ENCODE measurements around the gene MPRIP. TPM values are rescaled to one million over a fixed set of nuclear protein-coding genes. Genes with fewer than 3 reads are reported as not detected.
A peak's percentile ranks its signal among the peaks of the same experiment; 100 is the strongest.

Gene MPRIP
- total RNA-seq, 2 donors from 2014 or later: 235 to 252 TPM

DNA sequence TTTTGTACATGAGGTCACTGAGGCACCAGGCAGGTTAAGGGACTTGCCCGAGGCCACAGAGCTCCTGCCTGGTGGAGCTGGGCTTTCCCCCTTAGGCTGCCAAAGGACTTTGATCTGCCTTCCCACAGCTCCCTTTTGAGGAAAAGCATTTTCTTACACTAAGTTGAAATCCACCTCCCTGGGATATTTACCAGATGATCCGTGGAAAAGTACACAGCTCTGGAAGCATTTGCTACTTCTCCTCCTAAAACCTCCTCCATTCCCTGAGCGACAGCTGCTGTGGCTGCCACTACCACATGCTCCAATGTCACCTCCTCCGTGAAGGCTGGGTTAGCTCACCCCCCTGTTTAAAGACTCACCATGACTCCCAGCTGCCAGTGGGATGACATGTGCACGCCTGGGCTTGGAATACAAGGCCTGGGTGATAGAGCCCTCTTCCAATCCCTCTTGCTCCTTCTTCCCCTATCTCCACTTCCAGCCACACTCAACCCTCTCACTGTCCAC, 1.2 kb upstream of the MPRIP start:
- Histone ChIP-seq H3K4me3 (no peak overlapping the region), H3K36me3 (no peaks in the 10 kb centered on the region), H3K4me1 (ENCODE audit: control insufficient read depth in 1 of 2, low read depth in 2 of 2) (peaks cover 32 to 55% of the 10 kb centered on the region in 2 donors), H3K9me3 (no peaks in the 10 kb centered on the region), H3K27ac (peak overlapping the region in 1 of 2 donors; percentile 71), H3K27me3 (replicated peaks; ENCODE audit: insufficient read depth) (no peaks in the 10 kb centered on the region)
- TF ChIP-seq, protein P1, sequence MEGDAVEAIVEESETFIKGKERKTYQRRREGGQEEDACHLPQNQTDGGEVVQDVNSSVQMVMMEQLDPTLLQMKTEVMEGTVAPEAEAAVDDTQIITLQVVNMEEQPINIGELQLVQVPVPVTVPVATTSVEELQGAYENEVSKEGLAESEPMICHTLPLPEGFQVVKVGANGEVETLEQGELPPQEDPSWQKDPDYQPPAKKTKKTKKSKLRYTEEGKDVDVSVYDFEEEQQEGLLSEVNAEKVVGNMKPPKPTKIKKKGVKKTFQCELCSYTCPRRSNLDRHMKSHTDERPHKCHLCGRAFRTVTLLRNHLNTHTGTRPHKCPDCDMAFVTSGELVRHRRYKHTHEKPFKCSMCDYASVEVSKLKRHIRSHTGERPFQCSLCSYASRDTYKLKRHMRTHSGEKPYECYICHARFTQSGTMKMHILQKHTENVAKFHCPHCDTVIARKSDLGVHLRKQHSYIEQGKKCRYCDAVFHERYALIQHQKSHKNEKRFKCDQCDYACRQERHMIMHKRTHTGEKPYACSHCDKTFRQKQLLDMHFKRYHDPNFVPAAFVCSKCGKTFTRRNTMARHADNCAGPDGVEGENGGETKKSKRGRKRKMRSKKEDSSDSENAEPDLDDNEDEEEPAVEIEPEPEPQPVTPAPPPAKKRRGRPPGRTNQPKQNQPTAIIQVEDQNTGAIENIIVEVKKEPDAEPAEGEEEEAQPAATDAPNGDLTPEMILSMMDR (IDR thresholded peaks at IDR 0.05): no peak
- DNase-seq (ENCODE audit: low spot score): no peak
- ATAC-seq (ENCODE audit: insufficient number of reproducible peaks, low FRiP score, low read depth): no peak

DNA sequence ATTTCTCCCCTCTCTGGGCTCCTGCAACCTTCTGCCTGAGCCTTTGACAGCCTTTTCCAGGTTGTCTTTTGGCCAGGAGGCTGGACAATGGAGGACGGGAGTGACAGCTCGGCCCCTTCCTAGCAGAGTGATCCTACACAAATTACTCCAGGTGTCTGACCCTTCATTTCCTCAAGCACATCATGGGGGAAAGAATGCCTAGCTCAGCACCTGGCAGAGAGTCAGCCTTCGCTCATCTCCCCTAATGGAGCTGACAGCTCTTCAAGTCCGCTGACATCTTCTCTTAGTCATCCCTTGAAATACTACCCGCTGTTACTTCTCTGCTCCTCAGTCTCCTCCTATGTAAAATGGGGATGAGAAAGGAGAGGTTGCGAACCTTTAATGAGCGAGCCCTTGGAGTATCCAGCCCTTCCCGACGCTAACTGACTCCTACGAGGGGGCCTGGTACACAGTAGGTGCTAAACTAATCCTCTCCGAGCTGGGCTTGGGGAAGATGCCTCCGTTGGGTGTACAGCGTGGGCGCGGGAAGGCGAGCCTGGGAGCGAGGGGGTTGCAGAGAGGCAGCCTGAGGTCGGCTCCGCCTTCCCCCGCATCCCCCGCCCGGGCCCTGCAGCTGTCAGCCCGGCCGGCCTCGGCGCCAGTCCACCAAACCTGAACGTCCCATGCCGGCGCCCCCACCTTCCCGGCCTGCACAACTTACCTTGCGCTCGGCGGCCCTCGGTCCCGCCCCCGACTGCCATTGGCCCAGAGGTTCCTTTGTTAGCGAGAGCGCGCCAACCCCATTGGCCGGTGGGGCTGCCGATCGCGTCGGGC, 480 bp upstream of the MPRIP start:
- Histone ChIP-seq H3K27me3 (replicated peaks; ENCODE audit: insufficient read depth) (no peaks in the 10 kb centered on the region), H3K4me3 (peak overlapping the region; percentile 72), H3K36me3 (no peaks in the 10 kb centered on the region), H3K4me1 (ENCODE audit: control insufficient read depth in 1 of 2, low read depth in 2 of 2) (peaks cover 38 to 55% of the 10 kb centered on the region in 2 donors), H3K27ac (peak overlapping the region in 1 of 2 donors; percentile 71), H3K9me3 (no peaks in the 10 kb centered on the region)
- TF ChIP-seq, protein P1 (IDR thresholded peaks at IDR 0.05): no peak
- ATAC-seq (ENCODE audit: insufficient number of reproducible peaks, low FRiP score, low read depth) (peak; percentile 77), DNase-seq (ENCODE audit: low spot score) (peak; percentile 95)

DNA sequence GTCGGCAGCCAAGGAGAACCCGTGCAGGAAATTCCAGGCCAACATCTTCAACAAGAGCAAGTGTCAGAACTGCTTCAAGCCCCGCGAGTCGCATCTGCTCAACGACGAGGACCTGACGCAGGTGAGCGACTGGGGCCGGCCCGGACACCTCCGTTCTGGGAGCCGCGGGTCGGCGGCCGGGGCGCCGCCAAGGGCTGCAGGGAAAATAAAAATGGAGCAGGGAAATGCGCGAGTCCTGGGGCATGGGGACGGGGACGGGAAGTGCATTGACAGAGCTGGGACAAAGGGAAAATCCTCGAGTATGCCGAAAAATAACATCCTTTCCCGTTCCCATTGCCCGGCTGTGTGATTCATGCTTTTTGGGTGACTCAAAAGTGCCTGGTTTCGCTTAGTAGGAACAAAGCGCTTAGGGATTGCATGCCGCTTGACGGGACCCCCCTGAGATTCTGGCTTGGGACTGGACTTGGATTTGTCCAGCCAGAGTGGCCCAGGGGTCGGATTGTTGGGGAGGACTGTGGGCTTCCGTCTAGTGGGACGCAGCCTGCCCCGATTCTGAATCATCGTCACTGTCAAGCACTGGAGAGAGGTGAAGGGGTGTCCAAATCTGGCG, 699 bp downstream of the MPRIP start:
- ATAC-seq (ENCODE audit: insufficient number of reproducible peaks, low FRiP score, low read depth): peak; percentile 50
- TF ChIP-seq, protein P1 (IDR thresholded peaks at IDR 0.05): no peak

DNA sequence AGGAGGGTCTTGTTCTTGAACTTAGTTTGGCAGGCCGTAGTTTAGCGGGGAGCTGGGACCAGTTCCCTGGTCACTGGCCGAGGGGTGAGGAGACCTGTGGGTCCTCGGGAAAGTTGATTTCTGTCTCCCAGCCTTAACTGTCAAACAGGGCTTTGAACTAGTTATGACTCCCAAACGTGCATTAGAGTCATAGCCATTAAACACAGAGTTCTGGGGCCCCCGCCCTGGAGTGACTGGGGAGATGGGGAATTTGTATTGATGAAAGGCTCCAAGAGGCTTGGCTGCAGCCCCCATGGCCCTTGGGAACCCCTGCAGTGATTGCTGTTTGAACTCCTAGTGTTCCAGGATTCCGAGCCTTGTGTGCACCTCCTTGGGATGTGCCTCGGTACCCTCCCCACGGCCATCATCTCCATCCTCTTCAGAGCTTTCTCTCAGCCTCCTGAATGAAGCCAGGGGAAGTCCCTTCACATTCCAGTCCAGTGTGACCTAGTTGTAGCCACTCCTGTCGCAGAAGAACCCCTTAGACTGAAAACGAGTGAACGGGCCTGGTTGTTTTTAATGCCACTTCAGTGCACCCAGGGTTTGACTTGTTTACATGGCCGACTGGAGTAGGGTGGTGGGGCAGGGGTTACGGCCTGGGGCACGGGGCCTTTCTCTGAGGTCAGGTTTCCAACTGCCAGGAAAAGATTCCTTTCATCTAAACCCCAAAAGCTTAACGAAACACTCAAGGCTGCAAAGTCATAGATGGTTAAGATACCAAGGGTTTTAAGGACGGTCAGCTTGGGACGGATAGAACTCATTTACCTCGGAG, 1.4 kb downstream of the MPRIP start:
- H3K27ac ChIP-seq: peak overlapping the region; percentile 88 to 90
- H3K36me3 ChIP-seq: no peaks in the 10 kb centered on the region
- peak overlapping the region; percentile 74 for H3K4me3 ChIP-seq
- TF ChIP-seq, protein P1 (IDR thresholded peaks at IDR 0.05): no peak
- peaks cover 39 to 60% of the 10 kb centered on the region in 2 donors for H3K4me1 ChIP-seq (ENCODE audit: control insufficient read depth in 1 of 2, low read depth in 2 of 2)
- no peaks in the 10 kb centered on the region for H3K9me3 ChIP-seq
- no peak for DNase-seq (ENCODE audit: low spot score)
- no peak for ATAC-seq (ENCODE audit: insufficient number of reproducible peaks, low FRiP score, low read depth)
- H3K27me3 ChIP-seq (replicated peaks; ENCODE audit: insufficient read depth): no peaks in the 10 kb centered on the region

More for the DNA sequence above, 699 bp downstream of the MPRIP start:
- Histone ChIP-seq H3K27me3 (replicated peaks; ENCODE audit: insufficient read depth) (no peaks in the 10 kb centered on the region), H3K9me3 (no peaks in the 10 kb centered on the region), H3K36me3 (no peaks in the 10 kb centered on the region), H3K27ac (peak overlapping the region; percentile 88 to 90), H3K4me1 (ENCODE audit: control insufficient read depth in 1 of 2, low read depth in 2 of 2) (peaks cover 39 to 53% of the 10 kb centered on the region in 2 donors), H3K4me3 (peak overlapping the region; percentile 74)
- DNase-seq (ENCODE audit: low spot score): no peak
